Measurements from ENCODE around the gene ANKRD10.

DNA sequence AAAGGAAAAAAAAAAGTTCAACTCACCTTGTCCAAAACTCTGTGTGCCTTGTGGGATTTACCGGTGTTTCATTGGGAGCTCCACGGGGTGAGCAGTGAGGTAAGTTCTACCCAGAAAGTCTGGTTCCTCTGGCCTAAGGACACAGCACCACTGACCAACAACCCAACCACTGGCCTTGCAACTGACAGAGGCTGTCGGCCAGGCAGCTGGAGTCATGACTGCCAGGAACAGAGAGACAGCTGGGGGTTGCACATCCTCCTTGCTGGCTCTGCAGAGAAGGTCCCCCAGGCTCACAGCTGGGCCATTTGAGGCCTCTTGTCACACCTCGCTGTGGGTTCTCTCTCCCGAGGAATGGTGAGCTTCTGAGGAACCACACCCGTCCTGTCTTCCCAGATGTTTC is 59.5 kb downstream of the ANKRD10 start:
- no peak for TF ChIP-seq POLR2A (IDR thresholded peaks at IDR 0.05)
- TF ChIP-seq, protein P1, sequence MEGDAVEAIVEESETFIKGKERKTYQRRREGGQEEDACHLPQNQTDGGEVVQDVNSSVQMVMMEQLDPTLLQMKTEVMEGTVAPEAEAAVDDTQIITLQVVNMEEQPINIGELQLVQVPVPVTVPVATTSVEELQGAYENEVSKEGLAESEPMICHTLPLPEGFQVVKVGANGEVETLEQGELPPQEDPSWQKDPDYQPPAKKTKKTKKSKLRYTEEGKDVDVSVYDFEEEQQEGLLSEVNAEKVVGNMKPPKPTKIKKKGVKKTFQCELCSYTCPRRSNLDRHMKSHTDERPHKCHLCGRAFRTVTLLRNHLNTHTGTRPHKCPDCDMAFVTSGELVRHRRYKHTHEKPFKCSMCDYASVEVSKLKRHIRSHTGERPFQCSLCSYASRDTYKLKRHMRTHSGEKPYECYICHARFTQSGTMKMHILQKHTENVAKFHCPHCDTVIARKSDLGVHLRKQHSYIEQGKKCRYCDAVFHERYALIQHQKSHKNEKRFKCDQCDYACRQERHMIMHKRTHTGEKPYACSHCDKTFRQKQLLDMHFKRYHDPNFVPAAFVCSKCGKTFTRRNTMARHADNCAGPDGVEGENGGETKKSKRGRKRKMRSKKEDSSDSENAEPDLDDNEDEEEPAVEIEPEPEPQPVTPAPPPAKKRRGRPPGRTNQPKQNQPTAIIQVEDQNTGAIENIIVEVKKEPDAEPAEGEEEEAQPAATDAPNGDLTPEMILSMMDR (IDR thresholded peaks at IDR 0.05): no peak

Measured in tibial nerve (tissue), 3 donors.